NK-92 (cell line): ENCODE measurements around the gene SEPTIN10.
"Not testable (repeated sequence)": the region's sequence is repeated elsewhere in the genome, so short reads cannot be mapped to it uniquely, and the experiment has no call there.

Source experiments
- DNase-seq: peaks from one replicate; lab custom pipeline; 2025; ENCODE audit not compliant: unreplicated experiment; lab: John Stamatoyannopoulos, UW

The SEPTIN10 gene

DNA sequence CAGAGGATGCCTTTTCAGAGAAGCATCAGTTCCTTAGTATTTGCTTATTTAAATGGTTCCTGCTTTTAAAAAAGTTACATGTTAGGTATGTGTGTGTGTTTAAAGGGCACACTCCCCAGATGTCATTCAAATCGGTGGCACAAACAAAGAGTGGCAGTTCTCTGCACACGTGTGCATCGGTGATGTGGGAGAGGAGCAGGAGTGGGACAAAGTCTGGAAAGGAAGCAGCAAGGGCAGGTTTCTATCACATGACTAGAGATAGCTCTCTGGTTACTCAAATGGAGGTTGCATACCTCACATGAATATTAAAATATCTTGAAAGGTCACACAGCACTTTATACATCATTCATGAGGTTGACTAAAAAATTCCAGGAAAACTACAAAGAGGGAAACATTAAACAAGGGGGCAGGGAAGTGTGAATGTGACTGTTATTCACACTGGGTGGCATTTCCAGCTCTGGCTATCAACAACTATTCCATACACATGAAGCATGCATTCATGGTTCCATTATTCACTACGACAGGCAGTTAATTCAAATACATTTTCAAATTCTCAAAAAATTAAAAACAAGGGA lies 64.7 kb downstream of the SEPTIN10 start:
- no peak for DNase-seq

GRCh38 chr2:109547280-109547679 lies 66.5 kb downstream of the SEPTIN10 start:
- no peak for DNase-seq

GRCh38 chr2:109545828-109546713 lies 67.7 kb downstream of the SEPTIN10 start:
- no peak for DNase-seq

DNA sequence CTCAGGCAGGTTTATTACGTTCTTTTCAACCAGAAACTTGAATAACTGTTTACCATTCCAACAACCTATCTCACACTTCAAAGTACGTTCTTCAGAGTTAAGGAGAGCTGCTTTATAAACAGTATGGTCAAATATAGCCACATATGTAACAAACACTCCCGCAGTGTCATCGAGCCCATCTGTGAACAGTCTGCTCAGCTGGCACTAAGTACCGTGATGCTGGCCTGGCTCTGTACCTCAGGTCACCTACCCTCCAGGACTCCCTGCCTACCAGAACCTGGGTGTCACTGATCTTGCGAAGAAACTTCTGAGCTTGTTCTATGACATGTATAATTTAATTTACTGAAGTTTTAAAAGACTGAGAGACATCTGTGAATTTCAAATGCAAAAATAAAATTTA lies 71.4 kb downstream of the SEPTIN10 start:
- DNase-seq = no peak

- DNase-seq = no peak
Measured at GRCh38 chr2:109538546-109538945, 75.2 kb downstream of the SEPTIN10 start.

- no peak for DNase-seq
Measured at GRCh38 chr2:109537565-109538222, 76.1 kb downstream of the SEPTIN10 start.

DNA sequence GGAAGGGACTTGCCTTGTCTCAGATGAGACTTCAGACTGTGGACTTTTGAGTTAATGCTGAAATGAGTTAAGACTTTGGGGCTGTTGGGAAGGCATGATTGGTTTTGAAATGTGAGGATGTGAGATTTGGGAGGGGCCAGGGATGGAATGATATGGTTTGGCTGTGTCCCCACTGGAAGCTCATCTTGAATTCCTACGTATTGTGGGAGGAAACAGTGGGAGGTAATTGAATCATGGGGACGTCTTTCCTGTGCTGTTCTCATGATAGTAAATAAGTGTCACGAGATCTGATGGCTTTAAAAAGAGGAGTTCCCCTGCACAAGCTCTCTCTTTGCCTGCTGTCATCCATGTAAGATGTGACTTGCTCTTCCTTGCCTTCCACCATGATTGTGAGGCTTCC lies 77.2 kb downstream of the SEPTIN10 start:
- DNase-seq = not testable (repeated sequence)

DNA sequence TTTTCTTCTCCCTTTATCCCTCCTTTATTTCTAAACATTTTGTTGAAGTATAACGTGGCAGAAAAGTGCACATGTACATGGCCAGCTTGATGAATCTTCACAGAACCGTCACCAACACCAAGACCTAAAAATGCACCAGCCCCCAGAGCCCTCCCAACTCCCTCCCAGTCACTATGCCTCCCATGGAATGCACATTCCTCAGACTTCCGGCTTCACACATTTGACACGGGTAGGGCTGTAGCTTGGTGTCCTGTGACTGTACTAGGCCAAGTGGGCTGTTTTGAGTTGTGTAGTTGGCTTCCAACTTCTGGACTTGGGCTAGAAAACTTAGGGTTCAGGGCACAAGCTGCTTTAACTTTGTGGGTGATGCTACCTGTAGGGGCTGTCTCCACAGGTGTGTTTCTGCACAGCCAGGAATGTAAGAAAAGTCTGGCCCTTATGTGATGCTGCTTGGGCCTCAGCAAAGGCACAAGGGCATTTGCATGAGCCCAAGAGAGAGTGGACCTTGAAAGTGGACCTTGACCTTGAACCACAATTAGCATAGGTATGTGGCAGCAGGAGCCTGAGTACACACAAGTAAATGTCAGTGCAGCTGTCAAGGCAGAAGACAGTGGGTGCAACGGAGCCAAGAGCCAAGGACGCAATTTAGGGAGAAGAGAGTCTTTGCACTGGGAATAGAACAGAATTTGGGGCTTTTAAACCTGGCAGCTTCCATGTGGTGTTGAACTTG lies 78.4 kb downstream of the SEPTIN10 start:
- no peak for DNase-seq

DNA sequence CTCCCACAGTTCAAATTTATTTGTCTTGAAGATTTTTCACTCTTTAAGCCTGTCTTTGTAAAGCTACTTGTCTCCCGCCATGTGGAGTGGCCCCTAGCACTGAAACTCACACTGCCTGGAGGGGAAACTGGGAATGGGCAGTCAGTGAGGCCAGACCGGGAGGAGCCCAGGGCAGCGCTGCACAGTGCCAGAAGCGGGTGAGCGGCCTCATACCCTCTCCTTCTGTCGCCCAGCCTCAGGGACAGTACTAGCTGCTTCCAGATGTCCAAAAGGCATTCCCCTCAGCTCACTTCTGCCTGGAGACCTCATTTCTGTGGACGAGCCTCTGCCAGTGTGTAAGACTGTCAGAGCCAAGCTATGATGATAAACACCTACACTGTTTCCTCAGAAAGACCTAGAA lies 79.9 kb downstream of the SEPTIN10 start:
- no peak for DNase-seq

GRCh38 chr2:109532728-109533076 lies 81.1 kb downstream of the SEPTIN10 start:
- DNase-seq = no peak

- DNase-seq = no peak
Measured at GRCh38 chr2:109531896-109532727, 81.7 kb downstream of the SEPTIN10 start.

- no peak for DNase-seq
Measured at GRCh38 chr2:109531221-109531620, 82.5 kb downstream of the SEPTIN10 start.

- no peak for DNase-seq
Measured at GRCh38 chr2:109530712-109531111, 83.1 kb downstream of the SEPTIN10 start.

DNA sequence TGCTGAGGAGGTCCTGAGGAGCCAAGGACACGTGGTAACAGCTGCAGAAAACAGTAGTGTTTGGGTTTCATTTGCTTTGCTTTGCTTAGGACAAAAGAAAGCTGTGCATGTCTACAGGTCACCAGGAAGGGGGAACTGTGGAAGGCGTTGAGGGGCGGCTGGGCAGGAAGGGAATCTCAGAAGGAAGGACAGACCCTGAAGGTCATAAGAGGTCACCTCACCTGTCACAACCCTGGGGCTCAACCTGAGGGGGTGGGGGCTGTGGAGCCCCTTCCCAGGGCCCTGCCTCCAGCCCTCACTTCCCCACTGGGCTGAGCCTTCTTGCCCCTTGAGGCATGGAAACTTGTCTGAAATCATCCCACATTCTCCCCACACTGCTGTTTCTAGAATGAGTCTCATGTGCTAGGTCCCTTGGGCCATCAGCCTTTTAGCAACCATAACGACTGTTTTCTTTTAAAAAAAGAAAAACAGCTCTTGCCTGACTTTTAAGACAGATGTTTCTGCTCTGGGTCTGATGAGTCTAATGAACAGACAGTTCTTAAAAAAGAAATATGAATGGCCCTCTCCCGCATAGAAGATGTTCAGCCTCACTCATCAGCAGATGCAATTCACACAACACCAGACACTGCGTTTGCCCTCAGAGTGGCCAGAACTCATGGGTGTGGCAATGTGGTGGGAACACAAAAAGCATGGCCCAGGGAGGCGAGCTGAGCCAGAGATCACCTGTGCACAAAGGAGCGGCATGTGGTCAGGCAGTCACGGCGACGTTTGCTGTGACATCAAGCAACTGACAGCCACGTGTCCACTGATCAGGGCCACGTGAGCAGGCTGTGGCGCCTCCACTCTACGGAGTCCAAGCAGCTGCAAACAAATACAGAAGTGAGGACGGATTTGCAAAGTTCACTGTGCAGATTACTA lies 84.0 kb downstream of the SEPTIN10 start:
- DNase-seq = no peak

- no peak for DNase-seq
Measured at GRCh38 chr2:109528811-109529501, 84.8 kb downstream of the SEPTIN10 start.

GRCh38 chr2:109527846-109528705 lies 85.7 kb downstream of the SEPTIN10 start:
- DNase-seq = no peak

- no peak for DNase-seq
Measured at GRCh38 chr2:109527079-109527478, 86.7 kb downstream of the SEPTIN10 start.

GRCh38 chr2:109526442-109526970 lies 87.3 kb downstream of the SEPTIN10 start:
- DNase-seq = no peak
